Testis (tissue), 2 donors: ENCODE data around the gene TIMM23B.
"Not testable (repeated sequence)": the region's sequence is repeated elsewhere in the genome, so short reads cannot be mapped to it uniquely, and the experiment has no call there.

ENCODE experiments used
- CTCF ChIP-seq, 3 experiments: fragments of 450-650 bp in 2 of 3; fragments of 200-600 bp in 1 of 3; sonication (generic) in 1 of 3; IDR thresholded peaks; one replicate each; pipeline ENCODE4 v1.5.1; 2016 to 2019; ENCODE audit warnings: antibody characterized with exemption in 3 of 3, mild to moderate bottlenecking in 2 of 3, moderate library complexity in 1 of 3
- POLR2A ChIP-seq: fragments of 450-650 bp; IDR thresholded peaks from one replicate; pipeline ENCODE4 v1.6.1; 2017; ENCODE audit warnings: antibody characterized with exemption, mild to moderate bottlenecking, moderate library complexity

DNA sequence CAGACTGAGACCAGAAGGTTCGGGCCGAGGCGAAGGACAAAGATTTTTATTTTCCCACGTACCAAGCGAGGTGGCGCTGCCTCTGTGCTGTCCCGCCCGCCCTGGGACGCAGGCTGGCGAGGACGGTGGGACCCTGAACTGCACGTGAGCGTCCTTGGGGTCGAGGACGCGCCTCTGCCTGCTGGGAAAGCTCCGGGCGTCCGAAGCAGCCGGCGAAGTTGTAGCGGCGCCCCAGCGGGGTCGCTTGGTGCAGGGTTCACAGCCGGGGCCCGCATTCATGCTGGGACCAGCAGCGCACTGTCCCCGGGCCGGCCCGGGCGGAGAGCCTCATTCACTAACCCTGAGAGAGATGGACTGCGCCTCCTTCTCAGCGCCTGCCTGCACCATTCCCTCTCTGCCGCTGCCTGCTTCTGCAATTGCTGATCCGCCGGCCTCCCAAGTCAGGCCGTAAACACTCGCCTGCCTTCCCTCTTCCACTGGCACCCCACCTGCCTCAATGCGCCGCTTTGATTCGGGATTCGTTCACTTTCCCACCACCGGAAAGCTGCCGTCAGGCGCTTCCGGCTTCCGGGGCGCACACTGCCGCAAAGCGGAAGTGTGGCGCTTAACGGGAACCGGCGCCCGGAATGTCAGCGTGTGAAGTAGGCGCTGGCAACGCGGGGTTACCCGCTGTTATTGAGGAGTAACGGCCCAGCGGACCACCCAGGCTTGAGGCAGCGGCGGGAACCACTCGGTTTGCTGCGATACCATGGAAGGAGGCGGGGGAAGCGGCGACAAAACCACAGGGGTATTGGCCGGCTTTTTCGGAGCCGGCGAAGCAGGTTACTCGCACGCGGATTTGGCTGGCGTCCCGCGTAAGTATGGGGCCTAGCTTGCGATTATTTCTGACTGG is at the start of gene TIMM23B, which contains the start of gene PARG:
- not testable (repeated sequence) for TF ChIP-seq POLR2A; CTCF (IDR thresholded peaks at IDR 0.05)
